CD4-positive, CD25-positive, alpha-beta regulatory T cell (primary cell): ENCODE data around the gene RDH13. TPM values are rescaled to one million over a fixed set of nuclear protein-coding genes. Genes with fewer than 3 reads are reported as not detected.

Experiments used
- ATAC-seq, 2 donors: fragments of 150-1000 bp; cut with Tn5 transposase; one replicate each; pipeline ENCODE4 v1.10.0; 2021; ENCODE audit warnings: low read depth in 2 of 2, moderate number of reproducible peaks in 2 of 2, moderate library complexity in 1 of 2
- DNase-seq, 3 donors: peaks; one replicate each; pipeline versions ENCODE4 v3.0.0 to v3.0.0-alpha.2; 2012 to 2022; ENCODE audit warnings: mixed read lengths in 1 of 3
- H3K27ac ChIP-seq: one replicate; pipeline ENCODE4 v1.7.0; 2013; ENCODE audit warnings: mild to moderate bottlenecking, low read length; ENCODE audit not compliant: insufficient read depth, poor library complexity, severe bottlenecking
- H3K27me3 ChIP-seq: one replicate; pipeline ENCODE4 v1.7.0; 2013; ENCODE audit warnings: low read length; ENCODE audit not compliant: control insufficient read depth, insufficient read depth
- H3K36me3 ChIP-seq: one replicate; pipeline ENCODE4 v1.7.0; 2013; ENCODE audit warnings: mild to moderate bottlenecking, low read length, moderate library complexity; ENCODE audit not compliant: control insufficient read depth, insufficient read depth
- H3K4me1 ChIP-seq: 2 replicates; pipeline ENCODE4 v1.7.0; 2013; ENCODE audit warnings: mild to moderate bottlenecking, low read length; ENCODE audit not compliant: insufficient read depth, control insufficient read depth, poor library complexity, severe bottlenecking
- H3K4me3 ChIP-seq: one replicate; pipeline ENCODE4 v1.7.0; 2013; ENCODE audit warnings: low read depth, mild to moderate bottlenecking, low read length, moderate library complexity
- H3K9me3 ChIP-seq, 2 experiments: 1 replicate in 1 of 2; 2 replicates in 1 of 2; pipeline ENCODE4 v1.7.0; 2013; ENCODE audit warnings: low read length in 2 of 2, mild to moderate bottlenecking in 1 of 2, moderate library complexity in 1 of 2; ENCODE audit not compliant: control insufficient read depth in 2 of 2
- H3K27ac Mint-ChIP-seq, 3 donors: one replicate each; pipeline ENCODE4 v1.8.0; 2020 to 2022; ENCODE audit warnings: mild to moderate bottlenecking in 3 of 3, mixed read lengths in 3 of 3, moderate library complexity in 2 of 3
- H3K27me3 Mint-ChIP-seq: one replicate; pipeline ENCODE4 v1.8.0; 2022; ENCODE audit warnings: mild to moderate bottlenecking, mixed read lengths
- H3K36me3 Mint-ChIP-seq: one replicate; pipeline ENCODE4 v1.8.0; 2020; ENCODE audit warnings: mixed read lengths
- H3K4me1 Mint-ChIP-seq, 4 donors: one replicate each; pipeline ENCODE4 v1.8.0; 2020 to 2022; ENCODE audit warnings: mixed read lengths in 4 of 4, mild to moderate bottlenecking in 1 of 4
- H3K4me3 Mint-ChIP-seq, 4 donors: one replicate each; pipeline ENCODE4 v1.8.0; 2020 to 2022; ENCODE audit warnings: mild to moderate bottlenecking in 4 of 4, mixed read lengths in 4 of 4, moderate library complexity in 3 of 4
- H3K9me3 Mint-ChIP-seq, 7 donors: one replicate each; pipeline ENCODE4 v1.8.0; 2020 to 2022; ENCODE audit warnings: mixed read lengths in 7 of 7, mild to moderate bottlenecking in 3 of 7, moderate library complexity in 2 of 7
- polyA plus RNA-seq, 4 donors: library from polyadenylated mRNA; unstranded; fragments of 300-500 nt; fragmentation: Illumina TruSeq; gene quantifications; one replicate each; pipeline ENCODE4 v1.2.3, GENCODE V29; 2021
- total RNA-seq: library from RNA; stranded (reverse); gene quantifications from one replicate; pipeline ENCODE4 v1.2.3, GENCODE V29; 2022

The RDH13 gene
- total and polyA plus RNA-seq, 5 donors from 2014 or later, result 9.1 to 16.1 (median 14.1) TPM

- H3K27ac ChIP-seq, result no peak overlapping the region
- no peaks in the 10 kb centered on the region for H3K4me1 ChIP-seq
- Mint-ChIP-seq H3K9me3 (no peaks in the 10 kb centered on the region), H3K27me3 (no peaks in the 10 kb centered on the region), H3K36me3 (peaks cover 23% of the 10 kb centered on the region), H3K27ac (no peak overlapping the region), H3K4me3 (no peak overlapping the region), H3K4me1 (peaks cover 0 to 6% (median 2%) of the 10 kb centered on the region in 4 donors)
- H3K9me3 ChIP-seq, result peaks cover 2 to 7% of the 10 kb centered on the region in 2 experiments
- DNase-seq (no peak), ATAC-seq (no peak)
- H3K36me3 ChIP-seq, result peaks cover 22% of the 10 kb centered on the region
- H3K4me3 ChIP-seq, result no peak overlapping the region
- no peaks in the 10 kb centered on the region for H3K27me3 ChIP-seq
These were observed 40.2 kb upstream of the RDH13 start for GRCh38 chr19:55103190-55103589.

DNA sequence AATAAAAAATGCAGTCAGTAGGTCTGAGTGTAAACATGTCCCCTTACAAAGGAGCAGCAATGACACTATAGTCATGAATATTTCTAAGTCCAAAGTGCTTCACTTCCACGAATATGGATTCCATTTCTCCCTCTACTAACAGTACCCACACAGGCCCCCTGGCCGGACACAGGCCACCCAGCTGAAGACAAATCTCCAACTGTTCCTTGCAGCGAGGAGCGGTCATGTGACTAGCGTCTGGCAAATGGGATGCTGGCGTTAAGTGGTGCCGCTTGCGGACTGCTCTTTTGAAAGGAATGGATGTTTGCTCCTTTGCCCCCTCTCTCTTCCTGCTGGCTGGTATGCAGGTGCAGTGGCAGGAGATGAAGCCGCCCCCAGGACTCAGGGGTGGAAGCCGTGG, 38.3 kb upstream of the RDH13 start:
- H3K27me3 ChIP-seq, result no peaks in the 10 kb centered on the region
- DNase-seq, result no peak
- ATAC-seq, result no peak
- peaks cover 21% of the 10 kb centered on the region for H3K36me3 ChIP-seq
- peaks cover 2 to 7% of the 10 kb centered on the region in 2 experiments for H3K9me3 ChIP-seq
- Mint-ChIP-seq H3K4me3 (no peak overlapping the region), H3K36me3 (peaks cover 19% of the 10 kb centered on the region), H3K4me1 (peaks cover 0 to 4% (median 1%) of the 10 kb centered on the region in 4 donors), H3K9me3 (no peaks in the 10 kb centered on the region), H3K27ac (no peak overlapping the region), H3K27me3 (no peaks in the 10 kb centered on the region)
- no peaks in the 10 kb centered on the region for H3K4me1 ChIP-seq
- H3K4me3 ChIP-seq, result no peak overlapping the region
- H3K27ac ChIP-seq, result no peak overlapping the region

GRCh38 chr19:55099557-55100506, 36.9 kb upstream of the RDH13 start:
- peaks cover 16% of the 10 kb centered on the region for H3K36me3 Mint-ChIP-seq
- Histone ChIP-seq H3K4me1 (no peaks in the 10 kb centered on the region), H3K4me3 (no peak overlapping the region), H3K36me3 (peaks cover 26% of the 10 kb centered on the region), H3K9me3 (peaks cover 2 to 7% of the 10 kb centered on the region in 2 experiments), H3K27ac (no peak overlapping the region), H3K27me3 (no peaks in the 10 kb centered on the region)
- ATAC-seq (no peak), DNase-seq (no peak)
- H3K27ac Mint-ChIP-seq, result peak overlapping the region in 1 of 3 donors; percentile 48
- no peaks in the 10 kb centered on the region for H3K9me3 Mint-ChIP-seq
- peaks cover 0 to 4% (median 1%) of the 10 kb centered on the region in 4 donors for H3K4me1 Mint-ChIP-seq
- H3K27me3 Mint-ChIP-seq, result no peaks in the 10 kb centered on the region
- no peak overlapping the region for H3K4me3 Mint-ChIP-seq

DNA sequence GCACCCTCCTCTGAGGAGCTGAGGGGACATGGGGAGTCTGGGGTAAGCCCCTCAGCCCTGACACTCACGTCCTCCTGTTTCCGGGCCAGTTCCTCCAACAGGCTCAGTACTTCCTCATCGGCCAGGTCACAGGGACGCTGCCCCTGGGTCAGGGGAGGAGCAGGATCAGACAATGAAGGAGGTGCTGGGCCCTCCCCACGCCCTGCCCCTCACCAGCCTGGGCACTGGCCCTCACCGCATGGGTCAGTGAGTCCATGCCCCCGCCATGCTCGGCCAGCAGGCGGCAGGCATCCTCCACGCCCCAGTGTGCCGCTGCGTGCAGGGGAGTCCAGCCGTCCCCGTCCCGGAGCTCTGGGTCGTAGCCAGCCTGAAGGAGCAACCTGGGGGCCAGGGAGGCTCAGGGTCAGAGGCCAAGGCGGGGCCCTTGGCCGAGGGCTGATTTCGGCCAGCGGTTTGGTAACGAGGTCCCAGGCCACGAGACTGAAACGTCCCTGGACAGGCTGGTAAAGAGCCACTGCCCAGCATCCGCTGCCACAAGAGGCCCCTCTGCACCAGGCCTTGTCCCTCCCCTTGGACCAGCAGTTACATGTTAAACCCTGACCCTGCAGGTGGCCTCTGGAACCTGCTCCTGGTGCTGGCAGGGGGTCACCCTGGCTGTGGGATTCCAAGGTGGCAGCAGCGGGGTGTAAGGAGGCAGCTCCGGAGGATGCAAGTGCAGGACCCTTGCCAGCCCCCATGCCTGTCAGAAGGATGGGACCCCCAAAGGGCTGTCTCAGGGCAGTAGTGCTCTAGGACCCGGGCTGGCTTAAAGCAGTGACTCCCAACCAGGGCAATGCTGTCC, 36.0 kb upstream of the RDH13 start:
- no peaks in the 10 kb centered on the region for H3K27me3 Mint-ChIP-seq
- H3K4me1 Mint-ChIP-seq, result peaks cover 0 to 4% (median 1%) of the 10 kb centered on the region in 4 donors
- ATAC-seq (peak in 1 of 2 donors; percentile 11), DNase-seq (no peak)
- Histone ChIP-seq H3K27ac (no peak overlapping the region), H3K4me3 (no peak overlapping the region), H3K36me3 (peaks cover 29% of the 10 kb centered on the region), H3K9me3 (peaks cover 2 to 7% of the 10 kb centered on the region in 2 experiments), H3K4me1 (no peaks in the 10 kb centered on the region), H3K27me3 (no peaks in the 10 kb centered on the region)
- H3K36me3 Mint-ChIP-seq, result peaks cover 16% of the 10 kb centered on the region
- no peak overlapping the region for H3K27ac Mint-ChIP-seq
- no peak overlapping the region for H3K4me3 Mint-ChIP-seq
- no peaks in the 10 kb centered on the region for H3K9me3 Mint-ChIP-seq

DNA sequence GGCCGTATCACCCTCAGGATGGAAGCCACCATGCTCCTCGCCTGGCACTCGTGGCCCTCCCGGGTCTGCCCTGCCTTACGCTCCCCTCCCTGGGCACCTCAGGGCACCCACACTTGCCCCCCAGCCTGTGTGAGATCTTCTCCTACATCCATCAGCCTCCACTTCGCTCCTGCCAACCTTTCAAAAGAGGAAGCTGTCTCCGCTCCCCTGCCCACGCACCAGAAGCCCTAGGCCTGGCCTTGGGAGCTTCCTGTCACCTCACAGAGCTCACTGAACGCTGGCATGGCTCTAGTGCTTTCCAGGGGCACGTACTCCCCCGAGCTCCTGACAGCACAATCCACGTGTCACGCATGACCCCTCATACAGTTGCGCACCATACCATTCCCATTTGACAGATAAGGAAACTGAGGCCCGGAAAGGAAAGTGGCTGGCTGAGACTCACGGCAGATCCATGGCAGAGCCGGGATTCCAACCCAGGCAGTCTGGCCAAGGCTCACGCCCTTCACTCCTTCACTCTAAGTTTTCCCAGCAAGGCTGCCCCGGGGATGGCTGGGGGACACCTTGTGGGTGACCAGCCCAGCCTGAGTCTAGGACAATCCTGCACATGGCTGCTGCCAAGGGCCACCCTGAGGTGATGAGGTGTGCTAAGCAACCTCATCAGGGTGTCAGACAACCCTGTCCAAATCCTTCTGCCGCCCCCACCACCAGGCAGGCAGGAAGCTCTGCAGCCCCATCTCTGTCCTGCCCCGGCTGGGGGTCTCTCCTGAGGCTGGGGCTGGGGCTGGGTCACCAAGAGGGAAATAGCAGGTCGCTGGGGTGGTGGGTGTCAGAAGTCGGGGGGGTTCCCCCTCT, 35.1 kb upstream of the RDH13 start:
- peaks cover under 1 to 2% of the 10 kb centered on the region in 2 experiments for H3K9me3 ChIP-seq
- Mint-ChIP-seq H3K27me3 (no peaks in the 10 kb centered on the region), H3K27ac (peak overlapping the region in 1 of 3 donors; percentile 62), H3K9me3 (no peaks in the 10 kb centered on the region), H3K4me1 (peaks cover 0 to 4% (median 1%) of the 10 kb centered on the region in 4 donors), H3K36me3 (peaks cover 16% of the 10 kb centered on the region), H3K4me3 (no peak overlapping the region)
- no peak for DNase-seq
- no peaks in the 10 kb centered on the region for H3K4me1 ChIP-seq
- H3K4me3 ChIP-seq, result no peak overlapping the region
- H3K27me3 ChIP-seq, result no peaks in the 10 kb centered on the region
- ATAC-seq, result no peak
- H3K36me3 ChIP-seq, result peaks cover 24% of the 10 kb centered on the region
- no peak overlapping the region for H3K27ac ChIP-seq

DNA sequence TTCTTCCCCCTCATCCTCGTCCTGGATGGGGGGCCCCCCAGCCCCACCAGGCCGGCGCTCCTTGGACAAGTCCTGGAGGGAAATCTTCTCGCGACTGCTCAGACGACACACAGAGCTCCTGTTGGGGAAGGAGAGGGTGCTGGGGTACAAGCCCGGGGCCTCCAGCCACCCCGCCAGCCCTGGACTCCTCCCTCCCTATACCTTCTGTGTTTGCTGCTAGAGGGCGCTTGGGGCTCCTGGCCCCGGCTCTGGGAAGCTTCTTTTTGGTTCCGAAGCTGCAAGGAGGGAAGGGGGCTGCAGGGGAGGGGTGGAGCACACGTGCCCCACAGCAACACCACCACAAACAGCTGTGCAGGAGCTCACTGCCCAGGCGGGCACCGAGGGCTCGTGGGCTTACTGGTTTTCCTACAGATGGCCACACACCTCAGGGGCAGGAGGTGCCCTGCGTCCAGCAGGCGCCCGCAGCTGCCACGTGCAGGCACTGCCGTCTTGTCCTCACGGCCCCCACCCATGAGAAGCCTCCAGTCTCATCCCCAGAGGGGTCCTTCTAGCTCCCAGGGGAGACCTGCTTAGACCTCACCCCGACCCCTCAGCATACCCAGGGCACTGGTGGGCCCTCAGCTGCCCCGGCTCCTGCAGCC, 33.2 kb upstream of the RDH13 start:
- peaks cover 0 to 4% (median 0%) of the 10 kb centered on the region in 4 donors for H3K4me1 Mint-ChIP-seq
- Histone ChIP-seq H3K4me1 (no peaks in the 10 kb centered on the region), H3K36me3 (peaks cover 12% of the 10 kb centered on the region), H3K9me3 (no peaks in the 10 kb centered on the region), H3K27ac (no peak overlapping the region), H3K27me3 (no peaks in the 10 kb centered on the region), H3K4me3 (no peak overlapping the region)
- DNase-seq (no peak), ATAC-seq (no peak)
- H3K27me3 Mint-ChIP-seq, result no peaks in the 10 kb centered on the region
- no peaks in the 10 kb centered on the region for H3K9me3 Mint-ChIP-seq
- no peak overlapping the region for H3K27ac Mint-ChIP-seq
- no peak overlapping the region for H3K4me3 Mint-ChIP-seq
- peaks cover 5% of the 10 kb centered on the region for H3K36me3 Mint-ChIP-seq
